Gastrocnemius medialis (tissue), 4 donors: ENCODE results near the gene DCD.

Experiments used
- POLR2A ChIP-seq, 2 donors: fragments of 450-650 bp; IDR thresholded peaks; one replicate each; pipeline ENCODE4 v1.6.1; 2017; ENCODE audit warnings: antibody characterized with exemption in 2 of 2, mild to moderate bottlenecking in 2 of 2, moderate library complexity in 2 of 2
- TF ChIP-seq, protein P1 (sequence below), 5 experiments: fragments of 450-650 bp in 3 of 5; fragments of 200-600 bp in 2 of 5; sonication (generic) in 2 of 5; IDR thresholded peaks in 4 of 5; conservative IDR thresholded peaks in 1 of 5; 1 replicate in 4 of 5; 2 replicates in 1 of 5; pipeline ENCODE4 v1.5.1; 2016 to 2019; ENCODE audit warnings: antibody characterized with exemption in 5 of 5, mild to moderate bottlenecking in 3 of 5, moderate library complexity in 3 of 5

GRCh38 chr12:54602661-54603060, 45.5 kb downstream of the DCD start:
- TF ChIP-seq, protein P1, sequence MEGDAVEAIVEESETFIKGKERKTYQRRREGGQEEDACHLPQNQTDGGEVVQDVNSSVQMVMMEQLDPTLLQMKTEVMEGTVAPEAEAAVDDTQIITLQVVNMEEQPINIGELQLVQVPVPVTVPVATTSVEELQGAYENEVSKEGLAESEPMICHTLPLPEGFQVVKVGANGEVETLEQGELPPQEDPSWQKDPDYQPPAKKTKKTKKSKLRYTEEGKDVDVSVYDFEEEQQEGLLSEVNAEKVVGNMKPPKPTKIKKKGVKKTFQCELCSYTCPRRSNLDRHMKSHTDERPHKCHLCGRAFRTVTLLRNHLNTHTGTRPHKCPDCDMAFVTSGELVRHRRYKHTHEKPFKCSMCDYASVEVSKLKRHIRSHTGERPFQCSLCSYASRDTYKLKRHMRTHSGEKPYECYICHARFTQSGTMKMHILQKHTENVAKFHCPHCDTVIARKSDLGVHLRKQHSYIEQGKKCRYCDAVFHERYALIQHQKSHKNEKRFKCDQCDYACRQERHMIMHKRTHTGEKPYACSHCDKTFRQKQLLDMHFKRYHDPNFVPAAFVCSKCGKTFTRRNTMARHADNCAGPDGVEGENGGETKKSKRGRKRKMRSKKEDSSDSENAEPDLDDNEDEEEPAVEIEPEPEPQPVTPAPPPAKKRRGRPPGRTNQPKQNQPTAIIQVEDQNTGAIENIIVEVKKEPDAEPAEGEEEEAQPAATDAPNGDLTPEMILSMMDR (IDR thresholded peaks at IDR 0.05 in 4 of 5, conservative IDR thresholded peaks at IDR 0.05 in 1 of 5): no peak
- TF ChIP-seq POLR2A (IDR thresholded peaks at IDR 0.05): no peak
